Liver (tissue), 9 donors: ENCODE results near the gene RACGAP1. TPM values are rescaled to one million over a fixed set of nuclear protein-coding genes. Genes with fewer than 3 reads are reported as not detected.

Experiments used
- DNase-seq: peaks from one replicate; pipeline ENCODE4 v3.0.0-alpha.2; 2017; ENCODE audit warnings: low spot score
- H3K27ac ChIP-seq, 2 donors: one replicate each; pipeline ENCODE4 v1.7.0; 2013; ENCODE audit warnings: inconsistent platforms in 2 of 2, low read length in 2 of 2, control low read depth in 1 of 2, low read depth in 1 of 2, mild to moderate bottlenecking in 1 of 2
- H3K27me3 ChIP-seq, 4 donors: one replicate each; pipeline versions ENCODE4 v1.6.1 to v1.7.0; 2013; ENCODE audit warnings: low read length in 3 of 4, inconsistent platforms in 1 of 4, mild to moderate bottlenecking in 1 of 4, moderate library complexity in 1 of 4; ENCODE audit not compliant: control insufficient read depth in 4 of 4, insufficient read depth in 4 of 4
- H3K36me3 ChIP-seq, 4 donors: one replicate each; pipeline versions ENCODE4 v1.6.1 to v1.7.0; 2013; ENCODE audit warnings: low read length in 3 of 4, mild to moderate bottlenecking in 3 of 4, low read depth in 1 of 4, moderate library complexity in 1 of 4; ENCODE audit not compliant: control insufficient read depth in 4 of 4, insufficient read depth in 3 of 4
- H3K4me1 ChIP-seq, 4 donors: one replicate each; pipeline versions ENCODE4 v1.6.1 to v1.7.0; 2013; ENCODE audit warnings: low read length in 3 of 4, mild to moderate bottlenecking in 3 of 4, moderate library complexity in 1 of 4; ENCODE audit not compliant: control insufficient read depth in 4 of 4, insufficient read depth in 4 of 4
- H3K4me3 ChIP-seq, 3 donors: one replicate each; pipeline versions ENCODE4 v1.6.1 to v1.7.0; 2013; ENCODE audit warnings: low read length in 3 of 3, control low read depth in 1 of 3, low read depth in 1 of 3, mild to moderate bottlenecking in 1 of 3
- H3K9ac ChIP-seq, 2 donors: one replicate each; pipeline ENCODE4 v1.7.0; 2013; ENCODE audit warnings: low read length in 2 of 2, mild to moderate bottlenecking in 2 of 2, moderate library complexity in 2 of 2, control low read depth in 1 of 2, low read depth in 1 of 2
- H3K9me3 ChIP-seq, 4 donors: one replicate each; pipeline versions ENCODE4 v1.6.1 to v1.7.0; 2013; ENCODE audit warnings: low read length in 3 of 4; ENCODE audit not compliant: control insufficient read depth in 4 of 4
- EGR1 ChIP-seq, 2 donors: IDR thresholded peaks; 2 replicates each; pipeline ENCODE4 v1.6.1; 2016 to 2018; ENCODE audit warnings: antibody characterized with exemption in 2 of 2, low read depth in 2 of 2
- FOXA1 ChIP-seq: IDR thresholded peaks from 2 replicates; pipeline ENCODE4 v1.6.1; 2016; ENCODE audit warnings: antibody characterized with exemption
- FOXA2 ChIP-seq: IDR thresholded peaks from 2 replicates; pipeline ENCODE4 v1.6.1; 2016; ENCODE audit warnings: antibody characterized with exemption
- GABPA ChIP-seq, 2 donors: IDR thresholded peaks in 1 of 2; conservative IDR thresholded peaks in 1 of 2; 2 replicates each; pipeline ENCODE4 v1.6.1; 2016; ENCODE audit warnings: antibody characterized with exemption in 2 of 2, mild to moderate bottlenecking in 1 of 2, moderate library complexity in 1 of 2
- HNF4A ChIP-seq, 2 donors: conservative IDR thresholded peaks; 2 replicates each; pipeline ENCODE4 v1.6.1; 2016; ENCODE audit warnings: antibody characterized with exemption in 2 of 2, mild to moderate bottlenecking in 2 of 2
- HNF4G ChIP-seq: IDR thresholded peaks from 2 replicates; pipeline ENCODE4 v1.6.1; 2016; ENCODE audit warnings: antibody characterized with exemption
- JUND ChIP-seq, 2 donors: IDR thresholded peaks; 2 replicates each; pipeline ENCODE4 v1.6.1; 2016; ENCODE audit warnings: antibody characterized with exemption in 2 of 2
- NR2F2 ChIP-seq: IDR thresholded peaks from 2 replicates; pipeline ENCODE4 v1.6.1; 2016; ENCODE audit warnings: antibody characterized with exemption
- RAD21 ChIP-seq, 2 donors: IDR thresholded peaks; 2 replicates each; pipeline ENCODE4 v1.6.1; 2016; ENCODE audit warnings: antibody characterized with exemption in 2 of 2, mild to moderate bottlenecking in 2 of 2
- RXRA ChIP-seq, 2 donors: IDR thresholded peaks; 2 replicates each; pipeline ENCODE4 v1.6.1; 2017 to 2018; ENCODE audit warnings: antibody characterized with exemption in 2 of 2, mild to moderate bottlenecking in 1 of 2
- SP1 ChIP-seq: IDR thresholded peaks from 2 replicates; pipeline ENCODE4 v1.6.1; 2018; ENCODE audit warnings: antibody characterized with exemption, mild to moderate bottlenecking
- TAF1 ChIP-seq: conservative IDR thresholded peaks from 2 replicates; pipeline ENCODE4 v1.6.1; 2016; ENCODE audit warnings: antibody characterized with exemption, mild to moderate bottlenecking
- YY1 ChIP-seq: IDR thresholded peaks from 2 replicates; pipeline ENCODE4 v1.6.1; 2016; ENCODE audit warnings: antibody characterized with exemption, mild to moderate bottlenecking
- WGBS: extraction: QIAGEN DNeasy Blood & Tissue Kit; methylation state at CpG from one replicate; pipeline ENCODE4 v1.1.7; 2013; 5-methylcytosine and 5-hydroxymethylcytosine counted together
- polyA plus RNA-seq, 2 donors: library from polyadenylated mRNA; stranded (reverse) in 1 of 2; unstranded in 1 of 2; fragments of 200-250 nt in 1 of 2; fragments of >200 nt in 1 of 2; fragmentation: Nextera tagmentation in 1 of 2; extraction: Ambion mirVana in 1 of 2; gene quantifications; one replicate each; pipeline versions ENCODE4 v1.2.1 to v1.2.3, GENCODE V29; 2013 to 2015
- total RNA-seq, 2 donors: library from RNA; depleted of rRNA; stranded (reverse); fragments of >200 nt; gene quantifications; one replicate each; pipeline ENCODE4 v1.2.3, GENCODE V29; 2014
- TF ChIP-seq, protein P1 (sequence below): IDR thresholded peaks from 2 replicates; pipeline ENCODE4 v1.6.1; 2016; ENCODE audit warnings: antibody characterized with exemption
- TF ChIP-seq, protein P2 (sequence below): fragments of 150-350 bp; IDR thresholded peaks from 2 replicates; pipeline ENCODE4 v1.5.1; 2017; ENCODE audit warnings: improper control_type of control experiment, low read depth, low read length; ENCODE audit not compliant: missing input control
- TF ChIP-seq, protein P3 (sequence below): IDR thresholded peaks from 2 replicates; pipeline ENCODE4 v1.6.1; 2016; ENCODE audit warnings: antibody characterized with exemption
- TF ChIP-seq, protein P4 (sequence below): IDR thresholded peaks from 2 replicates; pipeline ENCODE4 v1.6.1; 2016; ENCODE audit warnings: antibody characterized with exemption, mild to moderate bottlenecking
- TF ChIP-seq, protein P5 (sequence below): IDR thresholded peaks from 2 replicates; pipeline ENCODE4 v1.6.1; 2016; ENCODE audit warnings: antibody characterized with exemption
- donor health status: healthy.
- donor health status: healthy.
- donor health status: healthy.
- donor health status: healthy.
- donor health status: healthy.

Gene RACGAP1
- total and polyA plus RNA-seq, 4 donors, result 1.0 to 38.3 (median 2.9) TPM

DNA sequence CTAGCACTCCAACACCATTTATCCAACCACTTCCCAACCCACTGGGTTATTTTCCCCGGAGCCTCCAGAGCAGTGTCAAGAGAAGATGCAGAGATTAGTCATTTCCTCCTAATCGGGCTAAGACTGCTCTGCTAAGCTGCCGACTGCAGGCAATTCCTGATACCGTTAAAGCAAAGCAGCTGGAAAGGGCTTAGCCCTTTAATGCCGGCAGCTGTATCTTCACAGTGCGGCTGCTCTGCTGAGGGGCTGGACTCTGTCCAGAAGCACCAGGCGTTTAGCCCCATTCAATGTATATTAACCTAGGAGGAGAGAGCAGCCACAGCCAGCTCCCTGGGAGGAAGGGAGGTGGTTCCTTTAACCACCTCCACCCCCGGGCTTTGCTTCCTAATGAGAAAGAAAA, 41.4 kb downstream of the RACGAP1 start:
- Histone ChIP-seq H3K4me1 (peaks cover 0 to 8% (median 4%) of the 10 kb centered on the region in 4 donors), H3K4me3 (no peak overlapping the region), H3K36me3 (no peaks in the 10 kb centered on the region), H3K27me3 (no peaks in the 10 kb centered on the region), H3K9ac (no peak overlapping the region), H3K9me3 (no peaks in the 10 kb centered on the region), H3K27ac (no peak overlapping the region)
- no peak for DNase-seq
- no peak for TF ChIP-seq FOXA1
- TF ChIP-seq, protein P1, sequence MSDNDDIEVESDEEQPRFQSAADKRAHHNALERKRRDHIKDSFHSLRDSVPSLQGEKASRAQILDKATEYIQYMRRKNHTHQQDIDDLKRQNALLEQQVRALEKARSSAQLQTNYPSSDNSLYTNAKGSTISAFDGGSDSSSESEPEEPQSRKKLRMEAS, result no peak
- TF ChIP-seq GABPA (IDR thresholded peaks at IDR 0.05 in 1 of 2, conservative IDR thresholded peaks at IDR 0.05 in 1 of 2), result no peak
- TF ChIP-seq SP1, result no peak
- TF ChIP-seq RXRA (IDR thresholded peaks at IDR 0.05), result no peak
- no peak for TF ChIP-seq YY1
- TF ChIP-seq, protein P2, sequence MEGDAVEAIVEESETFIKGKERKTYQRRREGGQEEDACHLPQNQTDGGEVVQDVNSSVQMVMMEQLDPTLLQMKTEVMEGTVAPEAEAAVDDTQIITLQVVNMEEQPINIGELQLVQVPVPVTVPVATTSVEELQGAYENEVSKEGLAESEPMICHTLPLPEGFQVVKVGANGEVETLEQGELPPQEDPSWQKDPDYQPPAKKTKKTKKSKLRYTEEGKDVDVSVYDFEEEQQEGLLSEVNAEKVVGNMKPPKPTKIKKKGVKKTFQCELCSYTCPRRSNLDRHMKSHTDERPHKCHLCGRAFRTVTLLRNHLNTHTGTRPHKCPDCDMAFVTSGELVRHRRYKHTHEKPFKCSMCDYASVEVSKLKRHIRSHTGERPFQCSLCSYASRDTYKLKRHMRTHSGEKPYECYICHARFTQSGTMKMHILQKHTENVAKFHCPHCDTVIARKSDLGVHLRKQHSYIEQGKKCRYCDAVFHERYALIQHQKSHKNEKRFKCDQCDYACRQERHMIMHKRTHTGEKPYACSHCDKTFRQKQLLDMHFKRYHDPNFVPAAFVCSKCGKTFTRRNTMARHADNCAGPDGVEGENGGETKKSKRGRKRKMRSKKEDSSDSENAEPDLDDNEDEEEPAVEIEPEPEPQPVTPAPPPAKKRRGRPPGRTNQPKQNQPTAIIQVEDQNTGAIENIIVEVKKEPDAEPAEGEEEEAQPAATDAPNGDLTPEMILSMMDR, result no peak
- no peak for TF ChIP-seq HNF4G
- TF ChIP-seq, protein P3, sequence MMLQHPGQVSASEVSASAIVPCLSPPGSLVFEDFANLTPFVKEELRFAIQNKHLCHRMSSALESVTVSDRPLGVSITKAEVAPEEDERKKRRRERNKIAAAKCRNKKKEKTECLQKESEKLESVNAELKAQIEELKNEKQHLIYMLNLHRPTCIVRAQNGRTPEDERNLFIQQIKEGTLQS, result no peak
- no peak for TF ChIP-seq NR2F2
- TF ChIP-seq, protein P4, sequence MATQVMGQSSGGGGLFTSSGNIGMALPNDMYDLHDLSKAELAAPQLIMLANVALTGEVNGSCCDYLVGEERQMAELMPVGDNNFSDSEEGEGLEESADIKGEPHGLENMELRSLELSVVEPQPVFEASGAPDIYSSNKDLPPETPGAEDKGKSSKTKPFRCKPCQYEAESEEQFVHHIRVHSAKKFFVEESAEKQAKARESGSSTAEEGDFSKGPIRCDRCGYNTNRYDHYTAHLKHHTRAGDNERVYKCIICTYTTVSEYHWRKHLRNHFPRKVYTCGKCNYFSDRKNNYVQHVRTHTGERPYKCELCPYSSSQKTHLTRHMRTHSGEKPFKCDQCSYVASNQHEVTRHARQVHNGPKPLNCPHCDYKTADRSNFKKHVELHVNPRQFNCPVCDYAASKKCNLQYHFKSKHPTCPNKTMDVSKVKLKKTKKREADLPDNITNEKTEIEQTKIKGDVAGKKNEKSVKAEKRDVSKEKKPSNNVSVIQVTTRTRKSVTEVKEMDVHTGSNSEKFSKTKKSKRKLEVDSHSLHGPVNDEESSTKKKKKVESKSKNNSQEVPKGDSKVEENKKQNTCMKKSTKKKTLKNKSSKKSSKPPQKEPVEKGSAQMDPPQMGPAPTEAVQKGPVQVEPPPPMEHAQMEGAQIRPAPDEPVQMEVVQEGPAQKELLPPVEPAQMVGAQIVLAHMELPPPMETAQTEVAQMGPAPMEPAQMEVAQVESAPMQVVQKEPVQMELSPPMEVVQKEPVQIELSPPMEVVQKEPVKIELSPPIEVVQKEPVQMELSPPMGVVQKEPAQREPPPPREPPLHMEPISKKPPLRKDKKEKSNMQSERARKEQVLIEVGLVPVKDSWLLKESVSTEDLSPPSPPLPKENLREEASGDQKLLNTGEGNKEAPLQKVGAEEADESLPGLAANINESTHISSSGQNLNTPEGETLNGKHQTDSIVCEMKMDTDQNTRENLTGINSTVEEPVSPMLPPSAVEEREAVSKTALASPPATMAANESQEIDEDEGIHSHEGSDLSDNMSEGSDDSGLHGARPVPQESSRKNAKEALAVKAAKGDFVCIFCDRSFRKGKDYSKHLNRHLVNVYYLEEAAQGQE, result no peak
- TF ChIP-seq EGR1 (IDR thresholded peaks at IDR 0.05; ENCODE audit: low read depth in 2 of 2), result no peak
- TF ChIP-seq FOXA2, result no peak
- TF ChIP-seq RAD21 (IDR thresholded peaks at IDR 0.05), result no peak
- TF ChIP-seq HNF4A (conservative IDR thresholded peaks at IDR 0.05), result no peak
- TF ChIP-seq TAF1, result no peak
- TF ChIP-seq, protein P5, sequence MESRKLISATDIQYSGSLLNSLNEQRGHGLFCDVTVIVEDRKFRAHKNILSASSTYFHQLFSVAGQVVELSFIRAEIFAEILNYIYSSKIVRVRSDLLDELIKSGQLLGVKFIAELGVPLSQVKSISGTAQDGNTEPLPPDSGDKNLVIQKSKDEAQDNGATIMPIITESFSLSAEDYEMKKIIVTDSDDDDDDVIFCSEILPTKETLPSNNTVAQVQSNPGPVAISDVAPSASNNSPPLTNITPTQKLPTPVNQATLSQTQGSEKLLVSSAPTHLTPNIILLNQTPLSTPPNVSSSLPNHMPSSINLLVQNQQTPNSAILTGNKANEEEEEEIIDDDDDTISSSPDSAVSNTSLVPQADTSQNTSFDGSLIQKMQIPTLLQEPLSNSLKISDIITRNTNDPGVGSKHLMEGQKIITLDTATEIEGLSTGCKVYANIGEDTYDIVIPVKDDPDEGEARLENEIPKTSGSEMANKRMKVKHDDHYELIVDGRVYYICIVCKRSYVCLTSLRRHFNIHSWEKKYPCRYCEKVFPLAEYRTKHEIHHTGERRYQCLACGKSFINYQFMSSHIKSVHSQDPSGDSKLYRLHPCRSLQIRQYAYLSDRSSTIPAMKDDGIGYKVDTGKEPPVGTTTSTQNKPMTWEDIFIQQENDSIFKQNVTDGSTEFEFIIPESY, result no peak
- no peak for TF ChIP-seq JUND (IDR thresholded peaks at IDR 0.05)
- 39% methylated on average over 8 of the region's 8 CpGs for WGBS
